ENCODE results near the gene DIO1.

GRCh38 chr1:53929246-53929960, 35.4 kb downstream of the DIO1 start:
- TF ChIP-seq, protein P1, sequence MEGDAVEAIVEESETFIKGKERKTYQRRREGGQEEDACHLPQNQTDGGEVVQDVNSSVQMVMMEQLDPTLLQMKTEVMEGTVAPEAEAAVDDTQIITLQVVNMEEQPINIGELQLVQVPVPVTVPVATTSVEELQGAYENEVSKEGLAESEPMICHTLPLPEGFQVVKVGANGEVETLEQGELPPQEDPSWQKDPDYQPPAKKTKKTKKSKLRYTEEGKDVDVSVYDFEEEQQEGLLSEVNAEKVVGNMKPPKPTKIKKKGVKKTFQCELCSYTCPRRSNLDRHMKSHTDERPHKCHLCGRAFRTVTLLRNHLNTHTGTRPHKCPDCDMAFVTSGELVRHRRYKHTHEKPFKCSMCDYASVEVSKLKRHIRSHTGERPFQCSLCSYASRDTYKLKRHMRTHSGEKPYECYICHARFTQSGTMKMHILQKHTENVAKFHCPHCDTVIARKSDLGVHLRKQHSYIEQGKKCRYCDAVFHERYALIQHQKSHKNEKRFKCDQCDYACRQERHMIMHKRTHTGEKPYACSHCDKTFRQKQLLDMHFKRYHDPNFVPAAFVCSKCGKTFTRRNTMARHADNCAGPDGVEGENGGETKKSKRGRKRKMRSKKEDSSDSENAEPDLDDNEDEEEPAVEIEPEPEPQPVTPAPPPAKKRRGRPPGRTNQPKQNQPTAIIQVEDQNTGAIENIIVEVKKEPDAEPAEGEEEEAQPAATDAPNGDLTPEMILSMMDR (conservative IDR thresholded peaks at IDR 0.05; ENCODE audit: low read depth, low read length), result no peak
- TF ChIP-seq EZH2 (IDR thresholded peaks at IDR 0.05; ENCODE audit: borderline replicate concordance, low read depth, low read length, poor library complexity, severe bottlenecking), result no peak

Measured in A673 (cell line).